NT2/D1 (cell line): ENCODE results near the gene ZNF600.

Experiments used
- SUZ12 ChIP-seq: IDR thresholded peaks from 2 replicates; pipeline ENCODE4 v1.6.1; 2011; ENCODE audit not compliant: insufficient read length, insufficient read depth; ENCODE audit errors: extremely low read depth
- YY1 ChIP-seq: IDR thresholded peaks from 2 replicates; pipeline ENCODE4 v1.6.1; 2011; ENCODE audit not compliant: insufficient read length, insufficient read depth
- ZNF274 ChIP-seq: IDR thresholded peaks from 2 replicates; pipeline ENCODE4 v1.6.1; 2011; ENCODE audit warnings: mild to moderate bottlenecking, low read depth, low read length

DNA sequence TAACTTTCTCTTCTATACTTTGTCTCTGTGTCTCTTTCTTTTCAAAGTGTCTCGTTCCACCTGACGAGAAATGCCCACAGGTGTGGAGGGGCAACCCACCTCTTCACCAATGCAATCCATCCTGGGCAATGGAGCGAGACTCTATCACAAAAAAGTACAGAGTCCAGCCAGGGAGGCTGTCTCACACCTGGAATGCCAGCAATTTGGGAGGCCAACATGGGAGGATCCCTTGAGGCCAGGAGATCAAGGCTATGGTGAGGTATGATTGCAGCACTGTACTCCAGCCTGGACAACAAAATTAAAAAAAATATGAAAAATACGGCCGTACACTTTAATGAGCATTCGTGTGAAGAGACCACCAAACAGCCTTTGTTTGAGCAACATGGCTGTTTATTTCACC, 2.8 kb upstream of the ZNF600 start:
- TF ChIP-seq YY1, result no peak
- no peak for TF ChIP-seq ZNF274
- TF ChIP-seq SUZ12, result no peak
